RWPE1 (cell line): ENCODE results near the gene MST1.

ENCODE experiments used
- CTCF ChIA-PET: fragments of 350-600 bp; sonication (Branson Sonifier 250); formaldehyde crosslinking; extraction: SDS; loops from one replicate; lab custom pipeline; 2021; lab: Yijun Ruan, JAX
- POLR2A ChIA-PET: fragments of 400-600 bp; formaldehyde crosslinking; extraction: SDS; loops from one replicate; lab custom pipeline; 2020; ENCODE audit warnings: antibody characterized with exemption; ENCODE audit not compliant: low non-redundant PET; lab: Yijun Ruan, JAX
- DNase-seq: peaks from one replicate; pipeline ENCODE4 v3.0.0; 2012; ENCODE audit warnings: low spot score
- H3K27ac ChIP-seq: fragments of 450-650 bp; 2 replicates; pipeline ENCODE4 v1.5.1; 2017
- TF ChIP-seq, protein P1 (sequence below): fragments of 450-650 bp; conservative IDR thresholded peaks from 2 replicates; pipeline ENCODE4 v1.5.1; 2017; ENCODE audit warnings: low read depth, mild to moderate bottlenecking

MST1 gene

GRCh38 chr3:49636883-49637609 lies 52.2 kb downstream of the MST1 start:
- peak overlapping the region; percentile 97 for H3K27ac ChIP-seq
- ChIA-PET POLR2A (no interaction called here), CTCF (interaction anchor here (0.6 kb wide), 1 partner anchor 392 kb away, joined by 3 read pairs; no protein-coding TSS in a partner anchor)
- TF ChIP-seq, protein P1, sequence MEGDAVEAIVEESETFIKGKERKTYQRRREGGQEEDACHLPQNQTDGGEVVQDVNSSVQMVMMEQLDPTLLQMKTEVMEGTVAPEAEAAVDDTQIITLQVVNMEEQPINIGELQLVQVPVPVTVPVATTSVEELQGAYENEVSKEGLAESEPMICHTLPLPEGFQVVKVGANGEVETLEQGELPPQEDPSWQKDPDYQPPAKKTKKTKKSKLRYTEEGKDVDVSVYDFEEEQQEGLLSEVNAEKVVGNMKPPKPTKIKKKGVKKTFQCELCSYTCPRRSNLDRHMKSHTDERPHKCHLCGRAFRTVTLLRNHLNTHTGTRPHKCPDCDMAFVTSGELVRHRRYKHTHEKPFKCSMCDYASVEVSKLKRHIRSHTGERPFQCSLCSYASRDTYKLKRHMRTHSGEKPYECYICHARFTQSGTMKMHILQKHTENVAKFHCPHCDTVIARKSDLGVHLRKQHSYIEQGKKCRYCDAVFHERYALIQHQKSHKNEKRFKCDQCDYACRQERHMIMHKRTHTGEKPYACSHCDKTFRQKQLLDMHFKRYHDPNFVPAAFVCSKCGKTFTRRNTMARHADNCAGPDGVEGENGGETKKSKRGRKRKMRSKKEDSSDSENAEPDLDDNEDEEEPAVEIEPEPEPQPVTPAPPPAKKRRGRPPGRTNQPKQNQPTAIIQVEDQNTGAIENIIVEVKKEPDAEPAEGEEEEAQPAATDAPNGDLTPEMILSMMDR = no peak
- DNase-seq = peak; percentile 54

DNA sequence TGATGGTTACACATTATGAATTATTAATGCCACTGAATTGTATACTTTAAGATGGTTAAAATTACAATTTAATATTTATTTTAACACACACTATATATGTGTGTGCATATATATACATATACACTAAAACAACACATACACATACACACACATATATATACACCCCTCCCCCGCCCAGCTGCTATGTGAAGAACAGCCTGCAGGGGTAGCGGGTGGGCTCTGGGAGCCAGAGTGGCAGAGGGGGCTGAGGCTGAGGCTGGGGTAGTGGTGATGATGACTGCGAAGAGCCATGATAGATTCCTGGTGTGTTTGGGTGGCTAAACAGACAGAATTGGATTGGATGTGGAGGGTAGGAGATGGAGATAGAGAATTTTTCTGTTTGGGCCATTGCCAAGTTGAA lies 54.5 kb downstream of the MST1 start:
- POLR2A ChIA-PET = no interaction called here
- TF ChIP-seq, protein P1 = no peak
- no peak for DNase-seq
- H3K27ac ChIP-seq = no peak overlapping the region
- CTCF ChIA-PET = no interaction called here
